ENCODE measurements around the gene GPR143.

GPR143 gene

DNA sequence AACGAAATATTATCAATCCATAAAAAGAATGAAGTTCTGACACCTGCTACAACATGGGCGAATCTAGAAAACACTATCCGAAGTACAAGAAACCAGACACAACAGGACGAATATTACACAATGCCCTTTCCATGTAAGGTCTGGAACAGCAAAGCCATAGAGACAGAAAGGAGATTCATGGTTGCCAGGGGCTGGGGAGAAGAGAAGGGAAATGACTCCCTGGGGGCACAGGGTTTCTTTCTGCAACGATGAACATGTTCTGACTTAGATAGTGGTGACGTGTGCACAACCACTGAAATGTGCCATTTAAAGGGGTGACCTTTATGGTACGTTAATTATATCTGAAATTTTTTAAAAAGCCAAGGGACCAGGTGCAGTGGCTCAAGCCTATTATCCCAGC lies 28.3 kb downstream of the GPR143 start:
- ChIA-PET CTCF (no interaction called here), POLR2A (no interaction called here)
- H3K4me3 ChIP-seq (ENCODE audit: low read depth, low read length) = no peak overlapping the region
- DNase-seq (ENCODE audit: low read depth, low spot score) = no peak
- TF ChIP-seq, protein P1, sequence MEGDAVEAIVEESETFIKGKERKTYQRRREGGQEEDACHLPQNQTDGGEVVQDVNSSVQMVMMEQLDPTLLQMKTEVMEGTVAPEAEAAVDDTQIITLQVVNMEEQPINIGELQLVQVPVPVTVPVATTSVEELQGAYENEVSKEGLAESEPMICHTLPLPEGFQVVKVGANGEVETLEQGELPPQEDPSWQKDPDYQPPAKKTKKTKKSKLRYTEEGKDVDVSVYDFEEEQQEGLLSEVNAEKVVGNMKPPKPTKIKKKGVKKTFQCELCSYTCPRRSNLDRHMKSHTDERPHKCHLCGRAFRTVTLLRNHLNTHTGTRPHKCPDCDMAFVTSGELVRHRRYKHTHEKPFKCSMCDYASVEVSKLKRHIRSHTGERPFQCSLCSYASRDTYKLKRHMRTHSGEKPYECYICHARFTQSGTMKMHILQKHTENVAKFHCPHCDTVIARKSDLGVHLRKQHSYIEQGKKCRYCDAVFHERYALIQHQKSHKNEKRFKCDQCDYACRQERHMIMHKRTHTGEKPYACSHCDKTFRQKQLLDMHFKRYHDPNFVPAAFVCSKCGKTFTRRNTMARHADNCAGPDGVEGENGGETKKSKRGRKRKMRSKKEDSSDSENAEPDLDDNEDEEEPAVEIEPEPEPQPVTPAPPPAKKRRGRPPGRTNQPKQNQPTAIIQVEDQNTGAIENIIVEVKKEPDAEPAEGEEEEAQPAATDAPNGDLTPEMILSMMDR (IDR thresholded peaks at IDR 0.05; ENCODE audit: insufficient read depth, low read length, missing control alignments) = no peak

DNA sequence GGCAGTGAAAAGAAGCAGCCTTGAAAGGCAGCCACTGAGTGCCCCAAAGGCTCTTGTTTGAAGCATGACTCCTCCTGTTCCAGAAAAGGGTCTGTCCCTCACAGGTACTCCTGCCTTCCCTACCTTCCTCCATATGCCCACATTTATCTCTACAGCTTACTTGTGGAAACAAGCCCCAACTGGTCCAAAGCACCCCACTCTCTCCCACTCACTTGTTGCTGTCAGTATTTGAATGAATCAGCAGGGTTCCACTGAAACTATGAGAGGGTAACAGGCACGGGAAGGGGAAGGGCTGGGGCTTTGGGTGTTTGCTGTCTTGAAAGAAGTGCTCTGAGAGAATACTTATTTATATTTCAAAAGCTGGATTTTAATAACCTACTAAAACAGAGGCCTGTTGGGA lies 34.9 kb downstream of the GPR143 start:
- H3K4me3 ChIP-seq (ENCODE audit: low read depth, low read length) = no peak overlapping the region
- POLR2A ChIA-PET = no interaction called here
- CTCF ChIA-PET = no interaction called here
- DNase-seq (ENCODE audit: low read depth, low spot score) = no peak
- TF ChIP-seq, protein P1 (IDR thresholded peaks at IDR 0.05; ENCODE audit: insufficient read depth, low read length, missing control alignments) = no peak

DNA sequence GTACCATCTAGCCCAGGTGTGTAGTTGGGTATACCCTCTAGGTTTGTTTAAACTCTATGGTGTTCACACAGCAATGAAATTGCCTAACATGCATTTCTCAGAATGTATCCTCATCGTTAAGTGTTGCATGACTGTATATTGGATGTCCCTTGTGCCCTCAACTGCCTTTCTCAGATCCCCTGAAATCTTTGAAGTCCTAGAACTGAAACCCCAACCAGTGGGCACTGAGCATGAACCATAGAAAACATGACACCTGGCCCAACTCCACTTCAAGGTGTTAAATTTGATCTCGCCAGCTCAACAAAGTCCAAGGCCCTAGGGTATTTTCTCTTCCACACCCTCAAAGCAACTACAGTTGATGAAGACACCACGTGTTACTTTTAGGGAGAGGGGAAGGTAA lies 35.6 kb downstream of the GPR143 start:
- no peak for DNase-seq (ENCODE audit: low read depth, low spot score)
- ChIA-PET POLR2A (no interaction called here), CTCF (no interaction called here)
- TF ChIP-seq, protein P1 (IDR thresholded peaks at IDR 0.05; ENCODE audit: insufficient read depth, low read length, missing control alignments) = no peak
- no peak overlapping the region for H3K4me3 ChIP-seq (ENCODE audit: low read depth, low read length)

DNA sequence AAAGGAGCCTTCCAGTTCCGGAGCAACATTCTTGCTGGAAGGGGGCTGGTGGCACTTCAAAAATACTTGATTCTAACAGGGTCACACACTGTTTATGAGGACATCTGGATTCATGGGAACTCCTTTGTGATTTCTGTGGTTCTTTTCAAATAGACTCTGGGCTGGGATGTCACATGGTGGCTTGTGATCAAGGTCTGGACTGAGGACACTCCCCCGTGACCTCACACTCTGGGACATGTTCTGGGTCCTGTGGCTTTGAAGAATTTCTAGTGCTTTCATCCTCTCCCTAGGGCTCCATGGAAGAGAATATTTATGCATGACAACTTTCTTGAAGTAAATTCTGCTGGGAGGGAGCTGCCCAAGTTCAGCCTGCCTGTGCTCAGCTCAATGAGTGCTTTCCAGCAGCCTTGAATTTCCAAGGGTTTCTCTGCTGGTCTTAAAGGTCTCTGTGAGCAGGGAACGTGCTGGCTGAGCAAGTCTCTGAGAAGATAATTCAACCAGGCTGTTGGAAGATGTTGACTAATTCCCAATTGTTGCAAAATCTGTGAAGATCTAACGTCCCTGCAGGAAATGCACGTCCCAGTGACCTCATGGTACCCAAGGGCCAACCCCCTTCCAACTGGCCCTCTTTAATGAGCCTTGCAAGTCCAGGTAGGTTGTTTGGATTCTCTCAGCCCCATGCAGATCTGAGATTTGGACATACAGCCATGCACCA lies 36.3 kb downstream of the GPR143 start:
- CTCF ChIA-PET = no interaction called here
- POLR2A ChIA-PET = no interaction called here
- DNase-seq (ENCODE audit: low read depth, low spot score) = no peak
- TF ChIP-seq, protein P1 (IDR thresholded peaks at IDR 0.05; ENCODE audit: insufficient read depth, low read length, missing control alignments) = no peak
- no peak overlapping the region for H3K4me3 ChIP-seq (ENCODE audit: low read depth, low read length)

DNA sequence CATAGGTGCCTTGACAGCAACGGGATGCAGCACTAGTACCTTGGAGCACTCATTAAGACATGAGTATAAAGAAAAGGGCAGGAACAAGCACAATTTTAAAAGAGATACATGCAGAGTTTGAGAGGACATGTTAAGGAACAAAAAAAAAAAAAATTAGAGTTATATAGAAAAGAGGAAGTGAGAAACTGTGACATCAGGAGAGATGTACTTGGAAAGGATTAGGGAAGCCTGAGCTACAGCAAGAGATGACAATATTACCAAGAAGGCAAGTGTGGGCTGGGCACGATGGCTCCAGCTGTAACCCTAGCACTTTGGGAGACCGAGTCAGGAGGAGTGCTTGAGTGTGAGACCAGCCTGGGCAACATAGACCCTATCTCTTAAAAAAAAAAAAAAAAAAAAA lies 37.4 kb downstream of the GPR143 start:
- CTCF ChIA-PET = no interaction called here

DNA sequence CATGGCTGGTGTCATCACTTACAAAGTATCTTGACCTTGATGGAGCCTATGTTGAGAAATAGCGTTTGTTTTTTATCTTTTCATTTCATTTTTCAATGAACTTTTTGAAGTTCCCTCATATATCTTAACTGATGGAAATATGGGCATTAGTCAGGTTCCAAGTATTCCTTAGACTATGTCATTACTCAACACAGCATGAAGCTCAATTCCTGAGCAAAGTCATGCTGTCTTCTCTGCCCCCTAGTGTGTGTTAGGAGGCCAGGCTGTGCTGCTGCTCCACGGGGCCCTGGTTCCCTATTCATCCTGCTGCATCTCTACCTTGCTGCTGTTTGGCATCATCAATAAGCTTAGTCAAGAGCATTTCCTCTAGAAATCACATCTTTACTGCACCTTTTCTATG lies 40.9 kb downstream of the GPR143 start:
- ChIA-PET POLR2A (no interaction called here), CTCF (interaction anchor here (1.1 kb wide), 2 partner anchors 11 to 875 kb away, joined by 3 read pairs; no protein-coding TSS in a partner anchor)
- TF ChIP-seq, protein P1 (IDR thresholded peaks at IDR 0.05; ENCODE audit: insufficient read depth, low read length, missing control alignments) = no peak
- no peak for DNase-seq (ENCODE audit: low read depth, low spot score)
- H3K4me3 ChIP-seq (ENCODE audit: low read depth, low read length) = no peak overlapping the region

More for the DNA sequence above, 37.4 kb downstream of the GPR143 start:
- POLR2A ChIA-PET = no interaction called here
- TF ChIP-seq, protein P1 (IDR thresholded peaks at IDR 0.05; ENCODE audit: insufficient read depth, low read length, missing control alignments) = no peak
- no peak for DNase-seq (ENCODE audit: low read depth, low spot score)
- H3K4me3 ChIP-seq (ENCODE audit: low read depth, low read length) = no peak overlapping the region
